H1 (cell line): Measurements from ENCODE around the gene RPL19. TPM values are rescaled to one million over a fixed set of nuclear protein-coding genes. Genes with fewer than 3 reads are reported as not detected.

Experiments
- CTCF ChIA-PET: fragments of 300-600 bp; sonication (Branson Sonifier 250); formaldehyde crosslinking; loops from one replicate; lab custom pipeline; 2021; ENCODE audit not compliant: partially characterized antibody; lab: Charles Lee
- POLR2A ChIA-PET: fragments of 300-600 bp; sonication (Branson Sonifier 250); formaldehyde crosslinking; loops from one replicate; lab custom pipeline; 2021; ENCODE audit warnings: inconsistent platforms; ENCODE audit not compliant: partially characterized antibody; lab: Charles Lee
- DNase-seq, 2 experiments: peaks; one replicate each; pipeline versions ENCODE4 v3.0.0 to v3.0.0-alpha.2; 2010 to 2022; ENCODE audit warnings: low spot score in 2 of 2, low read depth in 1 of 2, mixed read lengths in 1 of 2
- FAIRE-seq: peaks from 2 replicates; lab custom pipeline; 2011; peaks lifted over from hg19 to GRCh38; lab: Jason Lieb, UNC
- H2AFZ ChIP-seq: 2 replicates; pipeline ENCODE4 v1.8.1; 2012; ENCODE audit warnings: low read length, inconsistent platforms
- H2AK5ac ChIP-seq: 2 replicates; pipeline ENCODE4 v1.6.1; 2013; ENCODE audit warnings: low read depth, low read length
- H2BK120ac ChIP-seq: replicated peaks from 2 replicates; pipeline ENCODE3; 2013; ENCODE audit warnings: low read depth, low read length, inconsistent platforms
- H2BK12ac ChIP-seq: 2 replicates; pipeline ENCODE4 v1.6.1; 2013; ENCODE audit warnings: low read depth, low read length
- H2BK15ac ChIP-seq: 2 replicates; pipeline ENCODE4 v1.6.1; 2013; ENCODE audit warnings: low read length
- H2BK20ac ChIP-seq: 2 replicates; pipeline ENCODE4 v1.6.1; 2013; ENCODE audit warnings: low read length
- H2BK5ac ChIP-seq: 2 replicates; pipeline ENCODE4 v1.6.1; 2013; ENCODE audit warnings: low read depth, low read length
- H3K14ac ChIP-seq: 2 replicates; pipeline ENCODE4 v1.6.1; 2013; ENCODE audit warnings: inconsistent platforms; ENCODE audit not compliant: insufficient read length
- H3K18ac ChIP-seq: 2 replicates; pipeline ENCODE4 v1.6.1; 2013; ENCODE audit warnings: low read length; ENCODE audit errors: extremely low read depth
- H3K23ac ChIP-seq: 2 replicates; pipeline ENCODE4 v1.6.1; 2013; ENCODE audit warnings: inconsistent platforms; ENCODE audit not compliant: insufficient read length
- H3K23me2 ChIP-seq: 2 replicates; pipeline ENCODE4 v1.6.1; 2013; ENCODE audit warnings: low read depth, low read length
- H3K27ac ChIP-seq: 2 replicates; pipeline ENCODE4 v1.6.1; 2011; ENCODE audit warnings: low read depth, low read length, inconsistent platforms
- H3K27me3 ChIP-seq, 4 experiments: replicated peaks in 1 of 4; 1 replicate in 1 of 4; 2 replicates in 3 of 4; pipeline versions ENCODE4 v1.6.1 to v1.8.1; 2011 to 2013; ENCODE audit warnings: low read length in 3 of 4, mild to moderate bottlenecking in 3 of 4, inconsistent platforms in 2 of 4, mixed read lengths in 2 of 4, moderate library complexity in 1 of 4; ENCODE audit not compliant: control insufficient read depth in 3 of 4, insufficient read depth in 3 of 4; ENCODE audit errors: extremely low read depth in 1 of 4
- H3K36me3 ChIP-seq, 4 experiments: 2 replicates each; pipeline versions ENCODE4 v1.6.1 to v1.8.1; 2011 to 2013; ENCODE audit warnings: mild to moderate bottlenecking in 4 of 4, low read length in 3 of 4, moderate library complexity in 2 of 4, control low read depth in 1 of 4, inconsistent platforms in 1 of 4; ENCODE audit not compliant: insufficient read depth in 4 of 4, control insufficient read depth in 2 of 4
- H3K4ac ChIP-seq: replicated peaks from 2 replicates; pipeline ENCODE3; 2013; ENCODE audit warnings: low read length, low read depth, mixed read lengths, inconsistent platforms; ENCODE audit not compliant: insufficient read length
- H3K4me1 ChIP-seq, 4 experiments: replicated peaks in 1 of 4; 1 replicate in 1 of 4; 2 replicates in 3 of 4; pipeline versions ENCODE4 v1.6.1 to v1.8.1; 2011 to 2013; ENCODE audit warnings: low read length in 3 of 4, inconsistent platforms in 2 of 4, mixed read lengths in 1 of 4; ENCODE audit not compliant: insufficient read depth in 4 of 4, control insufficient read depth in 3 of 4
- H3K4me2 ChIP-seq, 2 experiments: 2 replicates each; pipeline versions ENCODE4 v1.6.1 to v1.8.1; 2011 to 2013; ENCODE audit warnings: low read depth in 2 of 2, low read length in 2 of 2, control low read depth in 1 of 2, inconsistent platforms in 1 of 2, mild to moderate bottlenecking in 1 of 2; ENCODE audit not compliant: insufficient read depth in 1 of 2
- H3K4me3 ChIP-seq, 4 experiments: fragments of 200-600, 300-600 bp in 1 of 4; sonication (generic), shearing (Covaris generic), sonication (Bioruptor Twin) in 1 of 4; 2 replicates each; pipeline versions ENCODE4 v1.5.1 to v1.8.1; 2011 to 2016; ENCODE audit warnings: low read length in 4 of 4, low read depth in 3 of 4, control low read depth in 2 of 4, inconsistent platforms in 2 of 4, mild to moderate bottlenecking in 2 of 4, mixed read lengths in 1 of 4, moderate library complexity in 1 of 4; ENCODE audit not compliant: insufficient read depth in 2 of 4; ENCODE audit errors: extremely low read depth in 1 of 4
- H3K56ac ChIP-seq: replicated peaks from 2 replicates; pipeline ENCODE3; 2013; ENCODE audit warnings: low read depth, mild to moderate bottlenecking, mixed read lengths, low read length, inconsistent platforms; ENCODE audit not compliant: insufficient read length
- H3K79me1 ChIP-seq: 2 replicates; pipeline ENCODE4 v1.6.1; 2013; ENCODE audit warnings: low read depth, low read length, control low read depth
- H3K79me2 ChIP-seq, 2 experiments: 2 replicates each; pipeline versions ENCODE4 v1.6.1 to v1.8.1; 2012 to 2013; ENCODE audit warnings: low read length in 2 of 2, mild to moderate bottlenecking in 2 of 2, inconsistent platforms in 1 of 2; ENCODE audit not compliant: insufficient read depth in 2 of 2, control insufficient read depth in 1 of 2
- H3K9ac ChIP-seq, 4 experiments: replicated peaks in 1 of 4; 1 replicate in 1 of 4; 2 replicates in 3 of 4; pipeline versions ENCODE4 v1.6.1 to v1.8.1; 2011 to 2013; ENCODE audit warnings: low read depth in 3 of 4, low read length in 3 of 4, control low read depth in 2 of 4, mild to moderate bottlenecking in 2 of 4, moderate library complexity in 2 of 4, inconsistent platforms in 1 of 4; ENCODE audit errors: extremely low read depth in 1 of 4
- H3K9me3 ChIP-seq, 2 experiments: 2 replicates each; pipeline versions ENCODE4 v1.6.1 to v1.8.1; 2012 to 2013; ENCODE audit warnings: mild to moderate bottlenecking in 2 of 2, moderate library complexity in 2 of 2, control low read depth in 1 of 2, inconsistent platforms in 1 of 2, low read depth in 1 of 2, low read length in 1 of 2, mixed read lengths in 1 of 2; ENCODE audit not compliant: insufficient read depth in 2 of 2
- H4K20me1 ChIP-seq, 2 experiments: replicated peaks in 1 of 2; 2 replicates each; pipeline versions ENCODE3 to v1.8.1; 2011 to 2013; ENCODE audit warnings: inconsistent platforms in 2 of 2, low read length in 2 of 2, mild to moderate bottlenecking in 1 of 2; ENCODE audit not compliant: insufficient read depth in 2 of 2, control insufficient read depth in 1 of 2
- H4K5ac ChIP-seq: 2 replicates; pipeline ENCODE4 v1.6.1; 2013; ENCODE audit warnings: low read length, low read depth, mixed read lengths, inconsistent platforms; ENCODE audit not compliant: insufficient read length
- H4K8ac ChIP-seq: 2 replicates; pipeline ENCODE4 v1.8.0; 2013; ENCODE audit warnings: mild to moderate bottlenecking, moderate library complexity, low read length, inconsistent platforms; ENCODE audit not compliant: insufficient read depth; ENCODE audit errors: extremely low read depth
- H4K91ac ChIP-seq: replicated peaks from 2 replicates; pipeline ENCODE3; 2013; ENCODE audit warnings: low read length, mixed read lengths, inconsistent platforms; ENCODE audit not compliant: insufficient read length
- ASH2L ChIP-seq: fragments of 200-600, 300-600 bp; sonication (generic); IDR thresholded peaks from one replicate; pipeline ENCODE4 v1.7.1; 2017; ENCODE audit warnings: low read length
- BCL11A ChIP-seq, 2 experiments: IDR thresholded peaks; one replicate each; pipeline ENCODE4 v1.6.1; 2011; ENCODE audit warnings: low read depth in 2 of 2, low read length in 2 of 2, mild to moderate bottlenecking in 2 of 2
- PHF8 ChIP-seq: fragments of 200-600 bp; sonication (generic); conservative IDR thresholded peaks from 2 replicates; pipeline ENCODE4 v1.7.1; 2012; ENCODE audit warnings: low read depth, mild to moderate bottlenecking, inconsistent platforms, low read length, moderate library complexity
- SP2 ChIP-seq: IDR thresholded peaks from 2 replicates; pipeline ENCODE4 v1.6.1; 2012; ENCODE audit warnings: mild to moderate bottlenecking, low read length, inconsistent platforms
- TBP ChIP-seq: IDR thresholded peaks from 2 replicates; pipeline ENCODE4 v1.6.1; 2011; ENCODE audit warnings: low read depth, low read length, improper control_type of control experiment
- WGBS, 2 experiments: shearing (Covaris generic) in 1 of 2; methylation state at CpG; one replicate each; pipeline versions ENCODE4 v1.1.6 to v1.1.7; 2013 to 2015; ENCODE audit warnings: low lambda C conversion rate in 2 of 2, mixed read lengths in 2 of 2, inconsistent platforms in 1 of 2, low coverage in 1 of 2, missing lambda C conversion rate in 1 of 2; ENCODE audit not compliant: insufficient replicate concordance in 2 of 2, insufficient coverage in 1 of 2, insufficient read length in 1 of 2; ENCODE audit errors: extremely low coverage in 1 of 2, missing lambda C conversion rate in 1 of 2; 5-methylcytosine and 5-hydroxymethylcytosine counted together
- polyA plus RNA-seq, 7 experiments: library from polyadenylated mRNA; depleted of rRNA in 3 of 7; stranded (reverse) in 5 of 7; unstranded in 2 of 7; fragments of >200 nt in 5 of 7; fragments of 200-250 nt in 2 of 7; gene quantifications; 1 replicate in 5 of 7; 2 replicates in 1 of 7; 4 replicates in 1 of 7; pipeline versions ENCODE4 v1.2.1 to v1.2.3, GENCODE V29; 2011 to 2013; ENCODE audit warnings: missing spikeins in 2 of 7, mixed read lengths in 2 of 7
- total RNA-seq: library from RNA; stranded (reverse); fragmentation: NEBNext Ultra II Directional; extraction: Animal tissue kit (Norgen Biotek cat#: 25700); gene quantifications from 2 replicates; pipeline ENCODE4 v1.2.1, GENCODE V29; 2021

Gene RPL19
- total and polyA plus RNA-seq, 2 of the 8 experiments (the other 6 are each of a cell fraction or from before 2014, with no cell fraction given) = 2,108 to 2,182 TPM

GRCh38 chr17:39196241-39196807 is 3.8 kb upstream of the RPL19 start:
- H3K14ac ChIP-seq = no peak overlapping the region
- H3K56ac ChIP-seq = no peak overlapping the region
- H2AK5ac ChIP-seq = no peak overlapping the region
- no peaks in the 10 kb centered on the region for H3K27me3 ChIP-seq
- H4K20me1 ChIP-seq = peaks cover 2 to 25% of the 10 kb centered on the region in 2 experiments
- H3K36me3 ChIP-seq = peaks cover 2 to 22% (median 15%) of the 10 kb centered on the region in 4 experiments; a peak in 7 of 8 replicates
- no peak overlapping the region for H4K91ac ChIP-seq
- H3K23ac ChIP-seq = no peak overlapping the region
- no peaks in the 10 kb centered on the region for H3K9me3 ChIP-seq
- H3K9ac ChIP-seq = no peak overlapping the region
- 0 out of 2 replicates have a peak overlapping the region, but pooled peaks have one; percentile 72 for H3K18ac ChIP-seq
- TF ChIP-seq PHF8 (no peak), BCL11A (IDR thresholded peaks at IDR 0.05; ENCODE audit: low read depth in 2 of 2, low read length in 2 of 2) (no peak), TBP (no peak), SP2 (no peak), ASH2L (no peak)
- H3K4me1 ChIP-seq = peaks cover 4 to 31% (median 23%) of the 10 kb centered on the region in 4 experiments
- H2AFZ ChIP-seq = no peak overlapping the region
- CTCF ChIA-PET = interaction anchor here (1.0 to 4.1 kb wide), 11 partner anchors 10 to 272 kb away, joined by 3 to 23 read pairs (median 11); no protein-coding TSS in a partner anchor
- DNase-seq (no peak), FAIRE-seq (no peak)
- H2BK20ac ChIP-seq = 0 out of 2 replicates have a peak overlapping the region, but pooled peaks have one; percentile 55
- H3K4me2 ChIP-seq = peak overlapping the region; percentile 80 to 82
- 23% methylated on average over 6 of the region's 8 CpGs; no CpG with 5 or more reads in 1 of the 2 experiments for WGBS, 2 experiments
- H2BK120ac ChIP-seq = no peak overlapping the region
- no peak overlapping the region for H3K27ac ChIP-seq
- no peak overlapping the region for H4K5ac ChIP-seq
- peaks cover 7 to 48% of the 10 kb centered on the region in 2 experiments for H3K79me2 ChIP-seq
- H2BK15ac ChIP-seq = no peak overlapping the region
- H3K4ac ChIP-seq = peak overlapping the region; percentile 73
- H3K23me2 ChIP-seq = peaks cover 11% of the 10 kb centered on the region
- H2BK5ac ChIP-seq = peak overlapping the region; percentile 57; the same call in 1 of the 2 replicates
- peaks cover 21% of the 10 kb centered on the region for H3K79me1 ChIP-seq
- peak overlapping the region; percentile 40 to 89 (median 62) for H3K4me3 ChIP-seq
- H2BK12ac ChIP-seq = no peak overlapping the region
- H4K8ac ChIP-seq = no peak overlapping the region; the same call in 1 of the 2 replicates
- POLR2A ChIA-PET = interaction anchor here (0.9 to 5.9 kb wide), 4 partner anchors 9 to 22 kb away, joined by 3 to 51 read pairs (median 8); no protein-coding TSS in a partner anchor
